Measurements from ENCODE around the gene TGM4. TPM values are rescaled to one million over a fixed set of nuclear protein-coding genes. Genes with fewer than 3 reads are reported as not detected.

TGM4 gene
- total RNA-seq, 3 donors from 2014 or later: 0.16 TPM; not detected in 2

- H3K27me3 ChIP-seq: no peaks in the 10 kb centered on the region
- H3K4me3 ChIP-seq: no peak overlapping the region
- no peak for DNase-seq (ENCODE audit: low spot score in 2 of 2)
- H3K36me3 ChIP-seq: no peaks in the 10 kb centered on the region
- H3K27ac ChIP-seq: no peak overlapping the region
- intact Hi-C loops (cut with DNase I; ENCODE audit: low total_unique reads): no loop called here
- H3K9me3 ChIP-seq: no peaks in the 10 kb centered on the region
- no peaks in the 10 kb centered on the region for H3K4me1 ChIP-seq
- TF ChIP-seq POLR2AphosphoS5 (IDR thresholded peaks at IDR 0.05) (no peak), CTCF (IDR thresholded peaks at IDR 0.05) (no peak), POLR2A (IDR thresholded peaks at IDR 0.05) (no peak)
Measured at GRCh38 chr3:44926921-44927320, 52.5 kb downstream of the TGM4 start.

DNA sequence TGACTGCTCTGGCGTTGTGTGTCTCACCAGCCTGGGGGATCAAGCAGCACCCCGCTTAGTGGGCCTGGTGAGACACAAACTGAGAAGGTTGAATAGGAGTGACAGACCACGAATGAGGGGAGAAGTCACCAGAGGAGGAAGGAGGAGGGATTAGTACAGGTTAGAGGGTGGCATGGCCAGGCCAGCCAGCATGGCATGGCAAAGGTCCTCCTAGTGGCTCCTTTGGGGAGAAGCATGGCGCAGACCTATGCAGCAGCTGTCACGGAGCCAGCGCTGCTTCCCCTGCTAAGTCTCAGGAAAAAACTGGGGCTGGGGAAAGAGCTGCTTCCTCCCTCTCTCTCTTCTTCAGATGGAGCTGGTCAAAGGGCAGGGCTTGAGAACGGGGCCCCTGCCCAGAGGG is 53.0 kb downstream of the TGM4 start:
- Histone ChIP-seq H3K36me3 (no peaks in the 10 kb centered on the region), H3K27ac (no peak overlapping the region), H3K9me3 (no peaks in the 10 kb centered on the region), H3K4me3 (no peak overlapping the region), H3K27me3 (no peaks in the 10 kb centered on the region), H3K4me1 (no peaks in the 10 kb centered on the region)
- DNase-seq (ENCODE audit: low spot score in 2 of 2): no peak
- TF ChIP-seq POLR2AphosphoS5 (IDR thresholded peaks at IDR 0.05): no peak
- no peak for TF ChIP-seq POLR2A (IDR thresholded peaks at IDR 0.05)
- intact Hi-C loops (cut with DNase I; ENCODE audit: low total_unique reads): no loop called here

GRCh38 chr3:44929782-44930181 is 55.4 kb downstream of the TGM4 start:
- H3K27me3 ChIP-seq: no peaks in the 10 kb centered on the region
- TF ChIP-seq CTCF (IDR thresholded peaks at IDR 0.05): no peak
- TF ChIP-seq POLR2AphosphoS5 (IDR thresholded peaks at IDR 0.05): no peak
- TF ChIP-seq POLR2A (IDR thresholded peaks at IDR 0.05): no peak
- no peaks in the 10 kb centered on the region for H3K9me3 ChIP-seq
- no peak overlapping the region for H3K4me3 ChIP-seq
- intact Hi-C loops (cut with DNase I; ENCODE audit: low total_unique reads): no loop called here
- no peaks in the 10 kb centered on the region for H3K4me1 ChIP-seq
- DNase-seq (ENCODE audit: low spot score in 2 of 2): no peak
- no peak overlapping the region for H3K27ac ChIP-seq
- H3K36me3 ChIP-seq: no peaks in the 10 kb centered on the region

DNA sequence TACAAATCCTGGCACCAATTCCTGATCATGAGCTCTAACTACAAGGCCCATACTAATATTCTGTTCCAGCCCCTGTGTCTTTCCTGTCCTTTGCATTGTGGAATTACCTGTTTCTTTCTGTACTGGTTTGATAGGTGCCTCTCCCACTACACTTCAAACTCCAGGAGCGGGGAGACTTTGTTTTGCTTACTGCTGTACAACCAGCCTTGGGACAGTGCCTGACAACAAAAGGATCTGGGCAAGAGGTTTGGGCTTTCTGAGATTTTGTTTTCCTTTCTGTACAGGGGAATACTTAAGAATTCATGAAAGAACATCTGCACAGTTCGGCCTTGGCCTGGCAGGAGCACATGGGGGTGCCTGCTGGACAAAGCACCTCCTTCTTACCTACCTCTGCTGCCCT is 56.5 kb downstream of the TGM4 start:
- no peaks in the 10 kb centered on the region for H3K4me1 ChIP-seq
- intact Hi-C loops (cut with DNase I; ENCODE audit: low total_unique reads): no loop called here
- TF ChIP-seq CTCF (IDR thresholded peaks at IDR 0.05) (no peak), POLR2AphosphoS5 (IDR thresholded peaks at IDR 0.05) (no peak), POLR2A (IDR thresholded peaks at IDR 0.05) (no peak)
- DNase-seq (ENCODE audit: low spot score in 2 of 2): no peak
- H3K4me3 ChIP-seq: no peak overlapping the region
- H3K27ac ChIP-seq: no peak overlapping the region
- no peaks in the 10 kb centered on the region for H3K27me3 ChIP-seq
- H3K9me3 ChIP-seq: no peaks in the 10 kb centered on the region
- H3K36me3 ChIP-seq: no peaks in the 10 kb centered on the region

- Histone ChIP-seq H3K27me3 (no peaks in the 10 kb centered on the region), H3K36me3 (no peaks in the 10 kb centered on the region), H3K4me1 (no peaks in the 10 kb centered on the region), H3K27ac (no peak overlapping the region), H3K4me3 (no peak overlapping the region), H3K9me3 (no peaks in the 10 kb centered on the region)
- intact Hi-C loops (cut with DNase I; ENCODE audit: low total_unique reads): no loop called here
- DNase-seq (ENCODE audit: low spot score in 2 of 2): no peak
- TF ChIP-seq POLR2A (IDR thresholded peaks at IDR 0.05) (no peak), POLR2AphosphoS5 (IDR thresholded peaks at IDR 0.05) (no peak), CTCF (IDR thresholded peaks at IDR 0.05) (no peak)
Measured at GRCh38 chr3:44931791-44932190, 57.4 kb downstream of the TGM4 start.

DNA sequence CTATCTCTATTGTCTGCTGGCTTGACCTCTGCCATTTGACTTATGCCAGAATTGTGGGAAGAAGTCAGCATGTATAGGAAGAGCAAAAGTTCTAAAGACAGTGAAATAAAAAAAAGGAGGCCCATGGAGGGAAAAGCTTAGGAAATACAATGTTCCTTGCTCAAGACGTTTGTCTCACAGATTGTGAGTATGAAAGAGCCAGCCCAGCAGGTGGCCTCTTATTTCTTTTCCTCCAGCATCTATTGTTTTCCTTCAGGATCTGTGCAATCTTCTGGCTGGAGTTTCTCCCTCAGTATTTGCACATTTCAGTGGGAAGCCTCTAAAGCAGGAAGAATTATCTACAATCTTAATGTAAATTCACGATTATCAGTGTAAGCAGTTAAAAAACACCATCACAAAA is 57.9 kb downstream of the TGM4 start:
- no peaks in the 10 kb centered on the region for H3K36me3 ChIP-seq
- intact Hi-C loops (cut with DNase I; ENCODE audit: low total_unique reads): no loop called here

More for the DNA sequence above, 57.9 kb downstream of the TGM4 start:
- Histone ChIP-seq H3K27ac (no peak overlapping the region), H3K9me3 (no peaks in the 10 kb centered on the region), H3K4me1 (no peaks in the 10 kb centered on the region), H3K4me3 (no peak overlapping the region), H3K27me3 (no peaks in the 10 kb centered on the region)
- no peak for TF ChIP-seq POLR2A (IDR thresholded peaks at IDR 0.05)
- TF ChIP-seq CTCF (IDR thresholded peaks at IDR 0.05): no peak
- TF ChIP-seq POLR2AphosphoS5 (IDR thresholded peaks at IDR 0.05): no peak
- DNase-seq (ENCODE audit: low spot score in 2 of 2): no peak

All from breast epithelium (tissue), 4 donors.